ENCODE data around the gene DSCAML1.

DSCAML1 gene

DNA sequence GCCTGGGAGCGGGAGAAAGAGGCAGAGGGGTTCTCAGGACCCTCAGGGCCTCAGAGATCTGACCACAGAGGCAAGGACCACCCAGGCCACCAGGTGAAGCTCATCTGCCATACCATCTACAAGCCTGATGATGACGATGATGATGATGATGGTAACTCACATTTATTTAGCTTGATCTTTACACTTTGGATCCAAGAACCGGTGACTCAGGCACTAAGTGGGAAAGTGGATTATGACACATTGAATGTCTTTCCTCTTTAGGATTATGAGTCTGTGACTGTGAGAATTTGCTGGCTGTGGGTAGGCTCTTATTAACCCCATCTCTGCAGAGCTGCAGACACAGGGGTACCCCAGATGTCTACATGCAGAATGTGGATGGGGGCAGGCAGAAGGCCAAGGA lies 110.3 kb downstream of the DSCAML1 start:
- DNase-seq = no peak

DNA sequence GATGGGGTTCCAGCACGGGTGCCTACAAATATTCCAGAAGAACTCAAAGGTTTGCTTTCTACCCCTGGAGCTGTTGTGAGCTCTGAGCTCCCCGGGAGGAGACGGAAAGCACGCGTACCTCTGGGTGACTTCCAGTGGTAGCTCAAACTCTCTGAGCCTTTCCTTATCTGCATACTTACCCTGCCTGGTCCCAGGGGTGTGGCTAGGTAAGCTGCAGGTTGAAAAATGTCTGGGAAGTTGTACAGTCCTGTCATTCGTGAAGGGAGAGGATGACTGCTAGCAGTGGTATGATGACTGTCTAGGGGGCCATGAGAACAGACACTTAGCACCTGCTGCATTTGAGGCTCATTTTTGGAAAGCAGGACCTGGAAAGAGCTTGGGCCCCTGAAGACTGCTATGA lies 111.5 kb downstream of the DSCAML1 start:
- DNase-seq = no peak

DNA sequence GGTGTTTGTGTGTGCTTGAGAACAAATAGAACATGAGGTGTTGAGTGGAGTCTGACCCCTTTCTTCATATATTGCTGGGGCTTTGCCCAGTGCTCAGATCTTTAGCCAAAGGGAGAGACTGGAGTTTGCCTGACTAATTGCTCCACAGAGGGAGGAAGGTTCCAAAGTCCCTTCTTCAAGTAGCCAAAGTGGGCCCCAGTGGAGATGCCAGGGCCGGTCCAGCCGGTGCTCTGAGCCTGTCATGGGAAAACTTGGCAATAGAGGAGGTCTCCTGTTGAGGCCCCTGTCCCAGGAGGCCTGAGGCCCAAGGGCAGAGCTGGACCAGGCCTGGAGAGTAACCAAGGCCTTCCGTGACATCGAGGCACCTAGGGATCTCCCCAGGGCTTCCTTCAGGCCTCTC lies 112.3 kb downstream of the DSCAML1 start:
- DNase-seq = no peak

DNA sequence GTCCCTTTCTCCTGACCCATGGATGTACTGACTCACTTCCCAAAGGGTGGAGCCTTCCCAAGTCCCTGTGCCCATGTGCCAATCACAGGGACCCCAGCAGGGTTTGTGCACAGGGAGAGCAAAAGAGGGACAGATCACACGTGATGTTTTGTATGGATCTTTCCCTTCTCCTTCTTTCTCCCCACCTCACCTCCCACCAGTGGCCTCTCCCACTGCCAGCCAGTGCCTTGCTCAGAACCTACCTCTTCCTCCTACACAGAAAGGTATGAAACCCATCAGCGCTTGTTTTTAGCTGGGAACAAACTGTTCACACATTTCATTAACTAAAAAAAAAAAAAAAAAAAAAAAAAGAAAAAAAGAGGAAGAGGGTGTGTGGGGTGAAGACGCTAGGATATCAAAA lies 112.9 kb downstream of the DSCAML1 start:
- no peak for DNase-seq

DNA sequence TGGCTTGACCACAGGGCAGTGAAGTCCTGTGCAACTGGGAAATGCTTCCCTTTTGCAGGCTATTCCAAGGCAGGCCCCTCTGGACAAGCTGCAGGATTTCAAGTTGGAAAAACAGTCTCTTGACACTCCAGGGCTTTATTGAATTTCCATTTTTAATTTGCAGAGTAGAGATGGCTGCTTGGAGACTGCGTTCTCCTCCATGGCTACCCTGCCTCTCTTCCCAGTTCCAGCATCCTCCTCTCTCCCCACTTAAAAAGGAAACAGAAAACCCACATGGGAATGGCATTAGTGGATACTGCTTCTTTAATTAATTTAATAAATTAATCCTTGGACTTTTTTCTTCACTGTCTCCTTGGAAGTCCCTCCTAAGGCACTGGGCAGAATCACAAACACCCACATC lies 115.6 kb downstream of the DSCAML1 start:
- no peak for DNase-seq

DNA sequence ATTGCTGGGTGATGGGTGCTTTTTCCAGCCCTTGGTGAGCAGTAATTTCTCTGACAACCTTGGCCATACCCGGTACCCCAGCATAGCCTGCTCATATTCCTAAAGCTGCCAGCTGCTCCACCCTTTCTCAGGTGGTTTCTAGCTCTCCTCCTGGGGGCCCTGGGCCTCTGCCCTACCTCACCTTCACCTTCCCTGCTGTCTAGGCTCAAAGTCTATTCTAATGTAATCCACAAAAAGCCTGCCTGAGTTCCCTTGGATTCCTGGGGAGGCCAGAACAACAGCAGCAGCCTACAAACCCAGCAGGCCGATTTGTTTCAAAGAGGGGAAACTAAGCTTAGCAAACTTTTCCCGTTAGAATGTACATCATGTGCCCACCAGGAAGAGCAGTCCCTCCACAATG lies 117.6 kb downstream of the DSCAML1 start:
- DNase-seq = no peak

DNA sequence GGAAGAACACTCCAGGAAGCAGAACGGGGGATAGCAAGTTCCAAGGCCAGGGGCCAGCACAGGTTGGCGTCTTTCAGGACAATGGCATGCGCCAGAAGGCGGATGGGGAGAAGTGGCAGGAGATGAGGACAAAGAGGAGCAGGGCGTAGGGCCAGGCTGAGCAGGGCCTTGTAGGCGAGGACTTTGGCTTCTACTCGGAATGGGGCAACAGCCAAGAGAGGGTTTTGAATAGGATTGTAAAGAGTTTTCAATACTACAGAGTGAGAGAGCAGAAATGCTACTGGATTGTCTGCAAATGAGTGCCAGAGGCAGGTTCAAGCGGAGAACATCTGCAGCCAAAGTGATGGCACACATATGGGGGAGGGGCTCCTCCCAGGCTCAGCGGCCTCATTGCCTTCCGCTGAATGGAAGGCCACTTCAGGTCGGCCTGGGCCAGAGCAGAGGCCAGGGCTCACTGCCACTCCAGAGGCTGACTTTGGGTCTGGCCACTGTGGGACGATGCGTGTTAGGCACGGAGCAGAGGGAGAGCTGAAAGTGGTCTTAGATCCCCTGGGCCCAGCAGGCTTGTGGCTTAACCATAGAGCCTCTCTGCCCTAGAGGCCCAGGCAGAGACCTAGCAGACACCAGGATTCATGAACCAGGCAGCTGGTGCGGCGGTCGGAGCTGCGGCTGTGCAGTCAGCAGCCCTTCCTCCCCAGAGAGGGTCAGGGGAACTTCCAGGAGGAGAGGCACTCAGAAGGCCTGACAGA lies 118.2 kb downstream of the DSCAML1 start:
- no peak for DNase-seq

DNA sequence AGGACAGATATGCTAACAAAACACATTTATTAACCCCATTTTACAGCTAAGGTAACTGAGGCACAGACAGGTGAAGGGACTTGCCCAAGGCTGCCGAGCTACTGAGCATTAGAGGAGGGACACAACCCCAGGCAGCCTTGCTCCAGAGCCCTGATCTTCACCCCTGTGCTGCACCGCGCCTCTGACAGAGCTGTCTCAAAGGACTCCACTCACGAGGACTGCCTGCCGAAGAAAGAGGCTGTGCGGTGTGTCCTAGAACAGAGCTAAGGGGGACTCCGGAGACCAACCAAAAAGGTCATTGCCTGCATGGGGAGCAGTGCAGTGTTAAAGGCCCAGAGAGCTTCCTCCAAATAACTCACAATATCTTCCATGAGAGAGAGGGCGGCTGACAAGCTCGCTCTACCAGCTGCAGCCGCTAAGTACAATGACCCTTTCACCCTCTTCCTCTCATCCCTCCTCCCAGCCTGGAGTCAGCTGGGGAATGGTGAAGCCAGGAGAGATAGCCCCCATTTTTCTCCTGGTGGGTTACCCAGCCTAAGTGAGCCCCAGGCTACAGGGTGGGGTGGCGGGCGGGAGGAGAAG lies 119.2 kb downstream of the DSCAML1 start:
- DNase-seq = no peak

DNA sequence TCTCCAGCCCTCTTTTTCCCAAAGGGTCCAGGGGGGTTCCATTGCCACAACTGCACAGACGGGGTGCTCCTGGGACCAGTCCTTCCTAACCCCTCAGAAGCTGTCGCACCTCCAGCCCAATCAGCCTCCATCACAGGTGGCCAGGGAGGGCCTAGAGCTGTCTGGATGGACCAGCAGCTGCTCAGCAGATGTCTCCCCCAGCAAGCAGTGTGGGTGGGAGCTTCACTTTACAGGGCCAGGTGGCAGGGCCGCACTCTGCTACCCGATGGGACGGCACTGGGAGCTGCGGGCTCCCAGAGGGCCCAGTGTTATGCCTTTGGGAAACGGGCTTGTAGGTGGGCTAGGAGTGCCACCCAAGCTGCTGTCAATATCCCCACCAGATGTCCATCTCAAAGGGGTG lies 120.5 kb downstream of the DSCAML1 start:
- DNase-seq = no peak

DNA sequence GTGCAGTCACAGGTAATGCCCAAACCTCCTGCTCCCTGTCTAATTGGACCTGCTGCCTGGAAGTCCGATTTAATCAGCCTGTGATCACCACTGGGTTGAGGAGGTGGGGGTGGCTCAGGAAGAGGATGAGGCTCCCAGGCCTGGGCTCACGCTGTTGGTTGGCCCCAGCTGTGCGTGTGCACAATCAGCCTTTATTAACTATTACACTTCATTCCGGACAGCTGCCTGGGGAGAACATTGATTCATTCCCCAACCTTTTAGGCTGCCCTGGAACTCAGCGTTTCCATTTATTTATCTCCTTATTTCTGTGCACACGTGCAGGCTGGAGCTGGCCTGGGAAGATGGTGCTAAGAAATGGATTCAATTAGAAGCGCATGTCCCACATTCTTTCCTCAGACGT lies 123.4 kb downstream of the DSCAML1 start:
- no peak for DNase-seq

DNA sequence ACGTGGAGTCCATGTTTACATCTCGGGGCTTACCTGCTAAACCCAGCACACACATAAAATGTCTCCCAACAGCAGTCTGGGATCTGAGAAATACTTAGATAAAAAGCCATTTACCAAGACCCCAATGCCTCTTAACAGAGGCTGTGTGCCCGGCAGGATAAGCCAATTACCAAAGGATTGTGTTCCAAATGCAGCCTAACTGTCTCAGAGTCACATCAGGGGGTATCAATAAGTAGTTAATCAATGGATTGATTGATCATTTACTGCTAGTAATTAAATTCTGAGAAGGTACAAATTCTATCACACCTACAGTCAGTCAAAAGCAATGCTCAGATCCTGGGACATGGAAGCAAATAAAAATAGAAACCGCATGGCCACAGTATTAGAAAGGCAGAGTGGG lies 125.6 kb downstream of the DSCAML1 start:
- DNase-seq = no peak

DNA sequence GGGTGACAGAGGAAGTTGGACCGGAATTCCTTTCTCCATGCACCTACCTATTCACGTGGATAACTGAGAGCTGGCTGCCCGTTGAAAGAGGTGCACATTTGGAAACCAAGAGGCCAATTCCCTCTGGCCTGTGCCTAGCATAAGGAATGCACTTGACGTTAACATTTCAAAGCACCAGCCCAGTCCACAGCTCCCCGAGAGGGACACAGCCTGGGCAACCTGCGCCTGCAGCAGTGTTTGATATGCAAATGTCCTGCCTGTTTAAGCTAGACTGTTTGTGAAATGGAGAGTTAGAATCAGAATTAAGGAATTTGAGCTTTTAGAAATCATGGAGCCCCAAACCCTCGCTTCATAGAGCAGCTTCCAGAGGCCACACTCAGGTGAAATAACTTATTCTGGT lies 126.1 kb downstream of the DSCAML1 start:
- DNase-seq = no peak

DNA sequence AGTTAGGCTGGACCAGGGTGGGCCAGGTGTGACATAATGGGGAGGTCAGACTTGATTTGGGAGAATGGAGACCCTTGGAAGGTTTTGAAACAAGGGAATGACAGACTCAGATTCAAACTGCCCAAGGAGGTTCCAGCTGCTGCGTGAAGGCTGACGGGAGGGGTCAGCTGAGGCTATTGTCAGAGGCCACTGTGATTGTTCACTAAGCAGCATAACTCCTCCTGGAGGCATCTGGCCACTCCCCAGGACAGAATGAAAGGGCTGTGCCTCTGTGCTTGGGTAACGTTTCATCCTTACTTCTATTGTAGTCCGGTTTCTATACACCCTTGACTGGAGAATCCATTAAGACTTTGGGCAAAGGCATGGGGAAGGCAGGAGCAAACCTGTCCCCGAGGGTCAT lies 126.6 kb downstream of the DSCAML1 start:
- DNase-seq = no peak

DNA sequence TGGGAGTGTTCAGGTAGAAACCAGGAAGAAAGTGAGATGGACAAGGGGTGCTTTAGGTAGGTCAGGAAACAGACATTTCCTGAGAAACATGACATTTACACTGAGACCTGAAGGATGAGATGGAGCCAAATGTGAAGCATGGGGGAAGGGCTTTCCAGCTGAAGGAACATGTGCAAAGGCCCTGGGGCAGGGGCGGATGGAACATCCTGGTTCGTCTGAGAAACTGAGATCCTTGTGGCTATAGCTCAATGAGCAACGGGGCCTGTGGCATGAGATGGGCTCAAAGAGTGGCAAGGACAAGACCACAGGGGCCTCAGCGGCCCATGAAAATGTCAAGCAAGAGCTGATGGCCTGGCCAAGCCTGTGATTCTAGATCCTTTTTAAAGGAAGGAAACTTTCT lies 127.4 kb downstream of the DSCAML1 start:
- DNase-seq = no peak

DNA sequence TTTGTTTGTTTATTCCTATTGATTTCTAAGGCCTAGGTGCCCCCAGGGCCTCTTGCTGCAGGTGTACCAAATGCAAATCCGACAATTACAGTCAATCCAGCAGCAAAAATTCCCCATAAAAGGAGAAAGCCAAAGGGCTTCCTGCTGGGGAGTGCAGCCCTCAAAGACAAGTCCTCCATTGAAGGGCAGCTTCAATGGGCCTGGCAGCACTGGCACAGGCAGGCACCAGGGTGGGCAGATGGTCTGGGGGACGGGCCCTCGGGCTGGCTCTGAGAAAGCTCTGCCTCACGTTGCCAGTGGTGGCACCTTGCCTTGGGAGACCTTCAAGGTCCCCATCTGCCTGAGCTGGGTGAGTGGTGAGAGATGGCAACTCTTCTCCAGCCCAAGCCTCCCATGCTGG lies 128.0 kb downstream of the DSCAML1 start:
- no peak for DNase-seq

DNA sequence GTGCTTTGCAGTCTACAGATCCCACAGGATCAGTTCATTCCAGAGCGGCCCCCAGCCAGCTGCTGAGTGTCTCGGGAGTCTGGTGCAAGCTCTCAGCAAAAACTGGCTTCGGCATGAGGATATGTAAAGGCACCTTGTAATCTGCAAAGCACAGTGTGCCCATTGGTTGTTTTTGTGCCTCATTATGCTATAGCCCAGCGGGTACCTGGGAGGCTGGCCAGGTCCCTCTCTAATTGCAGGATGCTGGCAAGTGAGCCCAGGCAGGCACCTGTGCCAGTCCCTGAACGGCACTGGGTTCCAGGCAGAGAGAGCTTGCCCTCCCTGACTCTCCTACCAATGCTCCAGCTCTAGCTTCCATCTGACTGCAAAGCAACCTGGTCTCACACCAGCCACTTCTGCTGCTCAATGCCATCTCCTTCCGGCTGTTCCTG lies 128.7 kb downstream of the DSCAML1 start:
- DNase-seq = no peak

DNA sequence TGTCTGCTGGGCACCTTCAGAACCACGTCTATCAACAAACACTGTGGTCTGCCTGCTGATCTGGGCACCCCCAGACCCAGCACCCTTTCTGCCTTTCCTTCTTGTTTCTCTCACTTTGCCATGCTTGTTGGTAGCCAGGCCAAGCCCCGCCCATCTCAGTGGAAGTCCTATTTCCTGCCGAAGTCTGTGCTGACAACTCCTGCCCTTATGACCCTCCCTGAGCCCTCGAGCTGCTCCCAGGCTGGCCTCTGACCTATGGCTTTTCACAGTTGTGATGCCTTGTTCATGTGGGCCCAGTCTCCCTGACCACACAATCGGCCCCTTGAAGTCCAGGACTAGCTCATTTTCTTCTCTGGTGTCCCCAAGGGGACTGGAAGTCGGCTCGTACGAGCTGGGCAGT lies 132.1 kb downstream of the DSCAML1 start:
- DNase-seq = no peak

DNA sequence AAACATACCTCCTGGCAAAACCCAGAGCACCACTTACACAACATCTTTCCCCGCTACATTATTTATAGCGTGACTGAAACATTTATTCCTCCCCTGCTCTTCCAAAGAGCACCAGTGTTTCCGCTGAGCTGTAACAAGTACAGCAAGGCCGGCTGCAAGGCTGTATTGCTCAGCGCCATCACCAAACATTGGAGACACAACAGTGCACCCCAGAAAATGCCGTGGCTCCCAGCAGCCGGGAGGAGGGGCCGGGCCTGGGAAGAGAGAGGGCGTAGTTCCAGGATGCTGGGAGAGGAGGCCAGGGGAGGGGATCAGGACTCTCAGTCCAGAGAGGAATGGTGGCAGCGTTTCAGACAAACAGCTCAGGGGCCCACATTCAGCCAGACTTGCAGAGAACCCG lies 133.2 kb downstream of the DSCAML1 start:
- DNase-seq = no peak

DNA sequence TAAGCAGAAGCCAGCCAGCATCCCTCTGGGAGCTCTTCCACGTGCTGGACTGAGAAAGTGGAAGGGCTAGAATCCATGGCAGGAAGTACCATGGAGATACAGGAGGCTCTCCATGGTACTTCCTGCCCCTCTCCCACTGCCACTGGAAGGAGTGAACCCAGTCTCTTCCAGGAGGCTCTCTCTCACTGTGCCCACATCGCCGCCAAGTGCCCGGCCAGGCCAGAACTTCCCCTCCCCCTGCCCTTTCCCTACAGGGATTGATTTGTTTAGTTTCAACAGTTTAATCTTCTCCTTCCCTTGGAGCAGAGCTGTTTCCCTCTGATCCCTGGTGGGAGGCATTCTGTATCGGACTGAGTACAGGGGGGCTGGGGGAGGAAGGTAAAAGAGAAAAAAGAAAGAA lies 133.6 kb downstream of the DSCAML1 start:
- DNase-seq = no peak

DNA sequence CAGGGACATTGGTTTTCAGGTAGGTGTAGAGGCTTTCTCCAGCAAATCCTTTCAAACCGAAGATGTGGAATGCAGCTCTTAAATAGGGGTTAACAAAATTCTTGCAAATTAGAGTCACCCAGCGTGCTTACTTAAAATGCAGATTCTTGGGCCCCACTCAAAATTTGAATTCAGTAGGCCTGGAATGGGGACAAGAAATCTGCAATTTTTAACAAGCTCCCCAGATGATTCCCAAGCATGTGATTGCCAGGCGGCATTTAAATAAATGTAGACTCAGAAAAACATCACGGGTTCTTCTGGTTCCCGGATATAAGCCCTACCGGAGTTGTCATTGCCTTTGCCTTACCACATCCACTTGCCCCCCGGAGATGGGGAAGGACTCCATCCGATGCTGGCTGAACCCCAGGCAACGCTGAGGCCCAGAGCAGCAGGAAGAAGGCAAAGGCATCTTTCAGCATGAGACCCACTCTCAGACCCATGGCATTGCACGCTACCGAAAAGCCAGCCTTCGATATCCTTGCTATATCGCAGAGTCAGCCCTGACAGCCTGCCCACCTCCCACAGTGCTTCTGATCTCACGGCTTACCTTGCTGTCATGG lies 134.2 kb downstream of the DSCAML1 start:
- DNase-seq = no peak

DNA sequence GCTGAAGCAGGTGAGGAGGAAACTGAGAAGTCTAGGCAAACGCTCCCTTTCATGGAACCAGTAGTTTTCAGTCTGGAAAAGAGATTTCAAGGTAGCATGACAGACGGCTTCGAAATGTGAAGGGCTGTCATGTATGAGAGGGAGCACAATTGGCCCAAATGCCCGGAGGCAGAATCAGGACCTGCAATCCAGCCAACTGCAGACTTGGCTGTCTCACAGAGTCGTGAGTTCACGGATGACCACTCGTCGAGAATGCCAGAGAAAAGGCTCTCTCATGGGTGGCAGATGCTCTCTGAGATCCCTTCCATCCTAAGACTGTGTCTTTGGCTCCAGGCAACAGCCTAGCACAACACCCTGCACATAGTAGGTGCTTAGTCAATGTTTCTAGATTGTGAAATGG lies 134.8 kb downstream of the DSCAML1 start:
- no peak for DNase-seq

DNA sequence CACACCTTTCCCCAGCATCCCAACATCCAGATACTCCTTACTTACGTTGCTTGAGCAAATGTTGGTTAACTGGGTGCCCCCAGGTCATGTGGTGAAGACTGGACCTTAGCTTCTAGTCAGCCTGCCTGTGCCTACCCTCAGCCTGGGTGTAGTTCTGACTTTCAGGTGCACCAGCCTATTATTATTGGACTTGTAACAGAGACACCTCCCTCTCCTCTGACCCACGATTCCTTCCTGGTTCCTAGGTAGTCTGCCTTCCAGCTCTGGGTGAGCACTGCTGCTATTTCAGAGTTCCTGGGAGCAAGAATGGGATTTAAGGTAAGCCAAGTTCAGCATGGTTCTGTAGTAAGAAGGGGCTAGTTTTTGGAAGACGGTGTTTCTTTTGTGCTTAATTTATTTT lies 138.2 kb downstream of the DSCAML1 start:
- no peak for DNase-seq

DNA sequence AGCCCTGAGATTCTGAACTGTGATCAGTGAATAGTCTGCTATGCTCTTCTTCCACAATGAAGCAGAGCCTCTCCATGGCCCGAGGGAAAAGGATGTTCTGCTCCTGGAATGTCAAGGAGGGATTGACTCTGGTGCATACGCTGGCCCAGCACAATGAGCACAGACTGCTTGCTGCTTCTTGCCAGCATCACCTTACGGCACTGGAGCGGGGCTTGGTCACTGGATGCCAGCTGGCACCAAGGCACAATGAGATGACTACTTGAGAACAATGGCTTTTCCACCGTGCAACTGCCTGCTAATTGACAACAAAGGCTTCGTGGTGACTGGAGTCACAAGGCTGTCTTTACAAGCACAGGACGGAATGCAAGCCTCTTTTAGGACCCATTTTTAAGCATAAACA lies 139.2 kb downstream of the DSCAML1 start:
- no peak for DNase-seq

Data from NK-92 treated with Interleukin-12 subunit alpha and Interleukin-12 subunit beta, amount 100 ng/mL, for 24 hours (cell line).